Epithelial cell of esophagus (primary cell): ENCODE measurements around the gene ZMIZ2.

Experiments
- DNase-seq: peaks from one replicate; pipeline ENCODE4 v3.0.0; 2010; ENCODE audit warnings: low read depth
- H3K4me3 ChIP-seq: 2 replicates; pipeline ENCODE4 v1.5.1; 2011; ENCODE audit warnings: mild to moderate bottlenecking, low read length, control low read depth
- TF ChIP-seq, protein P1 (sequence below): IDR thresholded peaks from 2 replicates; pipeline ENCODE4 v1.5.1; 2011; ENCODE audit warnings: low read depth, mild to moderate bottlenecking, low read length, control low read depth, inconsistent platforms; ENCODE audit not compliant: insufficient read depth; ENCODE audit errors: missing control alignments

The ZMIZ2 gene

DNA sequence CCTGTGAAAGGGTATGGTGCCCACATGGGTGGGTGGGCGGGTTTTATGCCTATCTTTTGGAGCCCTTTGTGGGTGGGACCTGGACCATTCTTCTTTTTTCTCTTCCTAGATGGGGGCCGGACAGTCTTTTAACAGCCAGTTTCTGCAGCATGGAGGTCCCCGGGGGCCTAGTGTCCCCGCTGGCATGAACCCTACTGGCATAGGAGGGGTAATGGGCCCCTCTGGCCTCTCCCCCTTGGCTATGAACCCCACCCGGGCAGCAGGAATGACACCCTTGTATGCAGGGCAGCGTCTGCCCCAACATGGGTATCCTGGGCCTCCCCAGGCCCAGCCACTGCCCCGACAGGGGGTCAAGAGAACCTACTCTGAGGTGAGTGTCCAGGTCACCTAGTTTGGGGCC lies 9.1 kb downstream of the ZMIZ2 start:
- H3K4me3 ChIP-seq, result no peak overlapping the region
- DNase-seq, result no peak
- TF ChIP-seq, protein P1, sequence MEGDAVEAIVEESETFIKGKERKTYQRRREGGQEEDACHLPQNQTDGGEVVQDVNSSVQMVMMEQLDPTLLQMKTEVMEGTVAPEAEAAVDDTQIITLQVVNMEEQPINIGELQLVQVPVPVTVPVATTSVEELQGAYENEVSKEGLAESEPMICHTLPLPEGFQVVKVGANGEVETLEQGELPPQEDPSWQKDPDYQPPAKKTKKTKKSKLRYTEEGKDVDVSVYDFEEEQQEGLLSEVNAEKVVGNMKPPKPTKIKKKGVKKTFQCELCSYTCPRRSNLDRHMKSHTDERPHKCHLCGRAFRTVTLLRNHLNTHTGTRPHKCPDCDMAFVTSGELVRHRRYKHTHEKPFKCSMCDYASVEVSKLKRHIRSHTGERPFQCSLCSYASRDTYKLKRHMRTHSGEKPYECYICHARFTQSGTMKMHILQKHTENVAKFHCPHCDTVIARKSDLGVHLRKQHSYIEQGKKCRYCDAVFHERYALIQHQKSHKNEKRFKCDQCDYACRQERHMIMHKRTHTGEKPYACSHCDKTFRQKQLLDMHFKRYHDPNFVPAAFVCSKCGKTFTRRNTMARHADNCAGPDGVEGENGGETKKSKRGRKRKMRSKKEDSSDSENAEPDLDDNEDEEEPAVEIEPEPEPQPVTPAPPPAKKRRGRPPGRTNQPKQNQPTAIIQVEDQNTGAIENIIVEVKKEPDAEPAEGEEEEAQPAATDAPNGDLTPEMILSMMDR, result no peak

DNA sequence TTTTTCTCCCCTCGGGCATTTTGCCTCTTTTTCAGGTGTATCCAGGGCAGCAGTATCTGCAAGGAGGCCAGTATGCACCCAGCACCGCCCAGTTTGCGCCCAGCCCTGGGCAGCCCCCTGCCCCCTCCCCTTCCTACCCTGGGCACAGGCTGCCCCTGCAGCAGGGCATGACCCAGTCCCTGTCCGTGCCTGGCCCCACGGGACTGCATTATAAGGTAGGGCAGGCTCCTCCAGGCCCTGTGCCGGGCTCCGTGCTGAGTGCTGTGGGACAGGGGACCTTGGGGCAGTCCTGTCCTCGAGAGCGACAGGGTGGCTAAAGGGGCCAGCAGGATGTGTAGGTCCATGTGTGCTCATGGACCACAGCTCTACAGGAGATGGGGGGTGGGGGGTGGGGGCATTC lies 10.6 kb downstream of the ZMIZ2 start:
- DNase-seq, result no peak
- TF ChIP-seq, protein P1, result no peak
- no peak overlapping the region for H3K4me3 ChIP-seq

DNA sequence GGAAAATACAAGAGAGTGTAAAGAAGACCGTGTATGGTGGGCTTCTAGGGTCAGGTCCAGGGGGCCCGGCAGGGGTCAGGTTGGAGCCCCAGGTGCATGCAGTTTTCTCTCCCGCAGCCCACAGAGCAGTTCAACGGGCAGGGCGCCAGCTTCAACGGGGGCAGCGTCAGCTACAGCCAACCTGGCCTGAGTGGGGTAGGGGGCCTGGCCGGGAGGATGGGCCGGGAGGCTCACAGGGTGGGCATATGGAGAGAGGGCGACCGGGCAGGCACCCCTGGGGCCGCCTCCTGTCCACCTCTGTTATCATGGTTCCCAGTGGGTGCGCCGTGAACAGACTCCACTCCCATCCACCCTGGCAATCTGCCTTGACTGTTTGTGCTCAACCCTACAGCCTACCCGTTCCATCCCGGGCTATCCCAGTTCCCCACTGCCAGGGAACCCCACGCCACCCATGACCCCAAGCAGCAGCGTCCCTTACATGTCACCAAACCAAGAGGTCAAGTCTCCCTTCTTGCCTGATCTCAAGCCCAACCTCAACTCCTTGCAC lies 11.5 kb downstream of the ZMIZ2 start:
- H3K4me3 ChIP-seq, result no peak overlapping the region
- TF ChIP-seq, protein P1, result no peak

DNA sequence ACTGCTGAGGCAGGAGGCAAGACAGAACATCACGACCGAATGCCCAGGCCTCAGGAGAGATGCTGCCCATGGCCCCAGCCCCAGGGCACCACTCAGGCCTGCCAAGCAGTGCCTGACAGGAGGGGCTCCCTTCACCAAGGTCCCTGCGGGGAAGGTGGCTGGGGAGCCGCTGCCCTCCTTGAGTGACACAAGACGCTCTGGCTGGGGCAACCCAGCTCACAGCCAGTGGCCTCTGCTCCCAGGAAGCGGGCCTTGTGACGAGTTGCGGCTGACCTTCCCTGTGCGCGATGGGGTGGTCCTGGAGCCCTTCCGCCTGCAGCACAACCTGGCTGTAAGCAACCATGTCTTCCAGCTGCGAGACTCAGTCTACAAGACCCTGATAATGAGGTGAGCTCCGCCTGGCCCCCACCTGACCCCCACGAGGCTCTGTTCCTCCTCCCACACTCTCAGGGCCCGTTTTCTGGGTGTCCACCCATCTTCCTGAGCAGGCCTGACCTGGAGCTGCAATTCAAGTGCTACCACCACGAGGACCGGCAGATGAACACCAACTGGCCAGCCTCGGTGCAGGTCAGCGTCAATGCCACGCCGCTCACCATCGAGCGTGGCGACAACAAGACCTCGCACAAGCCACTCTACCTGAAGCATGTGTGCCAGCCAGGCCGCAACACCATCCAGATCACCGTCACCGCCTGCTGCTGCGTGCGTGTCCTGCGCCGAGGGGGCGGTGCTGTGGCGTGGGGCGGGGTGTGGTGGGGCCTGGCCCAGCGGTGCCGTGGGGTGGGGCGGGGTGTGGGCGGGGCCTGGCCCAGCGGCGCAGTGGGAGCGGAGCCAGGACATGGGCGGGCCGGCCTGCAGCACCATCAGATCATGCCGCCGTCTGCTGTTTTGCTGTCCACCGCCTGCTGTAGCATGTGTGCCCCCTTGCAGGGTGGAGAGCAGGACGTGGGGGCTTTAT lies 12.8 kb downstream of the ZMIZ2 start:
- peak; percentile 45 for DNase-seq
- no peak overlapping the region for H3K4me3 ChIP-seq
- TF ChIP-seq, protein P1, result no peak

More for the DNA sequence above, 11.5 kb downstream of the ZMIZ2 start:
- DNase-seq, result no peak

DNA sequence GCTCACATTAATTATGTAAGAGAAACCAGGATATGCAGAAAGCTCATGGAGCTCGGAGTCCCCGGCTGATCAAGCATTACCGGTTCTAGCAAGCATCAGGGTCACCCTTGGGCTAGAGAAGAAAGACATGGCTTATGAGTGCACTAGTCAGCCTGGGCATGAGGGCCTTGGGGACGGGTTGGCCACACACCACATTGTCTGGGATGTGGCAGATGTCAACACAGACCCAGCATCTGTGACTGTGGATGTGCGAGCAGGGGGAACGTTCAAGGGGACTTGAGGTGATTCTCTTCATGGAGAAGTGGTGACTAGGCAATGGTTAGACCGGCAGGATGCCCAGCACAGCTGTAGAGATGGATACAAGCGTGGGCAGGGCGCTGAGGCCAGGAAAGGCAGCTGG lies 13.7 kb downstream of the ZMIZ2 start:
- DNase-seq, result no peak
- H3K4me3 ChIP-seq, result no peak overlapping the region
- TF ChIP-seq, protein P1, result no peak

DNA sequence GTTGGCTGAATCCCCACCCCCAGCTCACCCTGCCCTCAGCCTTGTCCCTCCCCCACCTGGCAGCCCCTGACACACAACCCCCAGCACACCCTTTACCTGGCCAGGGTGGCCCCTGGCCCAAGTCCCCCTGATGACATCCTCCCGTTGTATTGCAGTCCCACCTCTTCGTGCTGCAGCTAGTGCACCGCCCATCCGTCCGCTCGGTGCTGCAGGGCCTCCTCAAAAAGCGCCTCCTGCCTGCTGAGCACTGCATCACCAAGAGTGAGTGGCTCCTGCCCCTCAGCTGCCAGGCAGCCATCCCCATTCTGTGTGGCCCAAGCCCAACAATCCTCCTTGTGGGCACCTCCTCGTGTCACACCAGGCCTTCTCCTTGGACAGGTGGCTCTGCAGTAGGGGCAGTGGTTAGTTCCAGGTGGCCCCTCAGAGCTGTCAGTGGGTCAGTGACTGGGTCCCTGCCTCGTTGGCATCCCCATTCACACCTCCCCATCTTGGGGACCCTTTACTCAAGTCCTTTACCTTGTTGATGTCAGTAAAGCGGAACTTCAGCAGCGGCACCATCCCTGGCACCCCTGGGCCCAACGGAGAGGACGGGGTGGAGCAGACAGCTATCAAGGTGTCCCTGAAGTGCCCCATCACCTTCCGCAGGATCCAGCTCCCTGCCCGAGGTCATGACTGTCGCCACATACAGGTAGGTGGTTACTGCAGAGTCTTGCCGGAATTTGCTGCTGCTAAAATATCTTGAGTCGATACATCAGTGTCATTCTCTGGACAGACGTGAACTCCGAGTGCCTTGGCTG lies 14.3 kb downstream of the ZMIZ2 start:
- TF ChIP-seq, protein P1, result no peak
- no peak for DNase-seq
- no peak overlapping the region for H3K4me3 ChIP-seq
